Astrocyte (in vitro differentiated cells and primary cell): ENCODE data around the gene SUGP2. TPM values are rescaled to one million over a fixed set of nuclear protein-coding genes. Genes with fewer than 3 reads are reported as not detected.

Experiments used
- DNase-seq: peaks from one replicate; pipeline ENCODE4 v3.0.0-alpha.2; 2010; ENCODE audit warnings: low read depth
- FAIRE-seq: peaks from 2 replicates; lab custom pipeline; 2011; peaks lifted over from hg19 to GRCh38; lab: Jason Lieb, UNC
- H2AFZ ChIP-seq: 2 replicates; pipeline ENCODE4 v1.6.0; 2012; ENCODE audit warnings: low read depth, low read length, inconsistent platforms
- H3K27ac ChIP-seq: 2 replicates; pipeline ENCODE4 v1.5.1; 2011; ENCODE audit warnings: low read depth, low read length, inconsistent platforms
- H3K27me3 ChIP-seq: 2 replicates; pipeline ENCODE4 v1.6.0; 2011; ENCODE audit warnings: low read length, inconsistent platforms; ENCODE audit not compliant: insufficient read depth
- H3K36me3 ChIP-seq: 2 replicates; pipeline ENCODE4 v1.5.1; 2011; ENCODE audit warnings: low read length, inconsistent platforms; ENCODE audit not compliant: insufficient read depth
- H3K4me1 ChIP-seq: 2 replicates; pipeline ENCODE4 v1.5.1; 2011; ENCODE audit warnings: low read length, inconsistent platforms; ENCODE audit not compliant: insufficient read depth
- H3K4me2 ChIP-seq: 2 replicates; pipeline ENCODE4 v1.6.0; 2012; ENCODE audit warnings: low read length, inconsistent platforms
- H3K4me3 ChIP-seq: 2 replicates; pipeline ENCODE4 v1.5.1; 2011; ENCODE audit warnings: low read depth, mild to moderate bottlenecking, low read length, inconsistent platforms; ENCODE audit not compliant: insufficient read depth
- H3K79me2 ChIP-seq: 2 replicates; pipeline ENCODE4 v1.6.0; 2012; ENCODE audit warnings: mild to moderate bottlenecking, low read length, inconsistent platforms; ENCODE audit not compliant: insufficient read depth
- H3K9ac ChIP-seq: 2 replicates; pipeline ENCODE4 v1.6.0; 2012; ENCODE audit warnings: mild to moderate bottlenecking, low read length, inconsistent platforms
- H3K9me3 ChIP-seq: 2 replicates; pipeline ENCODE4 v1.5.1; 2012; ENCODE audit warnings: low read depth, mild to moderate bottlenecking, low read length, inconsistent platforms; ENCODE audit not compliant: insufficient read depth
- H4K20me1 ChIP-seq: 2 replicates; pipeline ENCODE4 v1.6.0; 2012; ENCODE audit warnings: low read length, inconsistent platforms; ENCODE audit not compliant: insufficient read depth
- H3K27ac Mint-ChIP-seq: one replicate; pipeline ENCODE4 v1.8.0; 2021; ENCODE audit warnings: mild to moderate bottlenecking, mixed read lengths; ENCODE audit not compliant: unreplicated experiment
- H3K27me3 Mint-ChIP-seq: one replicate; pipeline ENCODE4 v1.8.0; 2021; ENCODE audit warnings: low read depth, mixed read lengths; ENCODE audit not compliant: unreplicated experiment
- H3K36me3 Mint-ChIP-seq: one replicate; pipeline ENCODE4 v1.8.0; 2021; ENCODE audit warnings: low read depth, mixed read lengths; ENCODE audit not compliant: unreplicated experiment
- H3K4me1 Mint-ChIP-seq: one replicate; pipeline ENCODE4 v1.8.0; 2021; ENCODE audit warnings: low read depth, mixed read lengths; ENCODE audit not compliant: unreplicated experiment
- H3K4me3 Mint-ChIP-seq: one replicate; pipeline ENCODE4 v1.8.0; 2021; ENCODE audit warnings: mild to moderate bottlenecking, moderate library complexity, mixed read lengths; ENCODE audit not compliant: unreplicated experiment
- H3K9me3 Mint-ChIP-seq: one replicate; pipeline ENCODE4 v1.8.0; 2021; ENCODE audit warnings: mild to moderate bottlenecking, mixed read lengths; ENCODE audit not compliant: unreplicated experiment
- CTCF ChIP-seq: IDR thresholded peaks from 2 replicates; pipeline ENCODE4 v1.5.1; 2011; ENCODE audit warnings: low read depth, mild to moderate bottlenecking, inconsistent platforms, low read length, moderate library complexity; ENCODE audit not compliant: insufficient read depth
- EZH2 ChIP-seq: IDR thresholded peaks from 2 replicates; pipeline ENCODE4 v1.6.1; 2012; ENCODE audit warnings: mild to moderate bottlenecking, low read length, inconsistent platforms; ENCODE audit not compliant: insufficient read depth
- total RNA-seq: library from RNA; stranded (reverse); gene quantifications from 2 replicates; pipeline ENCODE4 v1.2.1, GENCODE V29; 2021

SUGP2 gene
- total RNA-seq, 1 donor from 2014 or later: 77.6 TPM

GRCh38 chr19:19071897-19072296 lies 38.6 kb upstream of the SUGP2 start:
- Histone ChIP-seq H4K20me1 (peaks cover 30% of the 10 kb centered on the region), H2AFZ (no peak overlapping the region), H3K4me1 (no peaks in the 10 kb centered on the region), H3K4me3 (no peak overlapping the region), H3K9me3 (no peaks in the 10 kb centered on the region), H3K27ac (no peak overlapping the region), H3K9ac (no peak overlapping the region), H3K36me3 (no peaks in the 10 kb centered on the region), H3K27me3 (no peaks in the 10 kb centered on the region), H3K4me2 (no peak overlapping the region), H3K79me2 (no peaks in the 10 kb centered on the region)
- TF ChIP-seq CTCF (no peak), EZH2 (no peak)
- Mint-ChIP-seq H3K4me1 (no peaks in the 10 kb centered on the region), H3K27ac (no peak overlapping the region), H3K27me3 (no peaks in the 10 kb centered on the region), H3K4me3 (no peak overlapping the region), H3K9me3 (peaks cover 3% of the 10 kb centered on the region), H3K36me3 (peaks cover 5% of the 10 kb centered on the region)
- FAIRE-seq (no peak), DNase-seq (no peak)

DNA sequence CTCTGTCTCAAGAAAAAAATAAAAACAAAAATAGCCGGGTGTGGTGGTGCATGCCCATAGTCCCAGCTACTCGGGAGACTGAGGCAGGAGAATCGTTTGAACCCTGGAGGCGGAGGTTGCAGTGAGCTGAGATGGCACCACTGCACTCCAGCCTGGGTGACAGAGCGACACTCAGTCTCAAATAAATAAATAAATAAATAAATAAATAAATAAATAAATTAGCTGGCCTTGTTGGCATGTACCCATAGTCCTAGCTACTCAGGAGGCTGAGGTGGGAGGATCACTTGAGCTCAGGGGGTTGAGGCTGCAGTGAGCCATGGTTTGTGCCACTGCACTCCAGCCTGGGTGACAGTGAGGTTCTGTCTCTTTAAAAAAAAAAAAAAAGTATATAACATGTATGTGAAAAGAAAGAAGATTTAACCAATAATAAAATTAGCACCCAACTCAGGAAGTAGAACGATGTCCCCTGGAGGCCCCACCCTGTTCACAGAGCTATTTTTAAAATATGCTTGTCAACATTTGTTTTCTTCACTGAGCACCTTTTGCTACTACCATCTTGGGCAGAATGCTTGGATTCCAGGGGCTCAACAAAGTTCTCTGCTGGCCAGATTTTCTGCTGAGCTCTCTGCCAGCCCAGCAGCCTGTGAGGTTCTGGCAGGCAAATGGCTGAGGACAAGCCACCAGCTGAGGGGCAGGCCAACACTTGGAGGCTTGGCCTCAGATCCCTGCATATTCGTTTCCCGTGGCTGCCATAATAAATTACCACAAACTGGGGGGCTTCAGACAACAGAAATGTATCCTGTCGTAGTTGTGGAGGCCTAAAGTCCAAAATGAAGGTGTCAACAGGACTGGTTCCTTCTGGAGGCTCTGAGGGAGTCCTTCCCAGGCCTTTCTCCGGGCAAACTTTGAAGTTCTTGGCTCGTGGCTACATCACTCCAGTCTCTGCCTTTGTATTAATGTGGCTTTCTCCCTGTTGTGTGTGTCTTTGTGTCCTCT lies 35.6 kb upstream of the SUGP2 start:
- H3K4me3 Mint-ChIP-seq: no peak overlapping the region
- peaks cover 6% of the 10 kb centered on the region for H3K4me1 Mint-ChIP-seq
- H3K27ac ChIP-seq: no peak overlapping the region
- H4K20me1 ChIP-seq: peaks cover 28% of the 10 kb centered on the region
- no peak for FAIRE-seq
- H3K79me2 ChIP-seq: no peaks in the 10 kb centered on the region
- H3K27ac Mint-ChIP-seq: no peak overlapping the region
- TF ChIP-seq CTCF: no peak
- TF ChIP-seq EZH2: no peak
- no peak overlapping the region for H3K9ac ChIP-seq
- H3K4me3 ChIP-seq: no peak overlapping the region
- H3K27me3 Mint-ChIP-seq: no peaks in the 10 kb centered on the region
- no peaks in the 10 kb centered on the region for H3K9me3 ChIP-seq
- H3K9me3 Mint-ChIP-seq: peaks cover 3% of the 10 kb centered on the region
- H2AFZ ChIP-seq: no peak overlapping the region
- no peak overlapping the region for H3K4me2 ChIP-seq
- DNase-seq: no peak
- peaks cover 11% of the 10 kb centered on the region for H3K4me1 ChIP-seq
- no peaks in the 10 kb centered on the region for H3K27me3 ChIP-seq
- no peaks in the 10 kb centered on the region for H3K36me3 ChIP-seq
- H3K36me3 Mint-ChIP-seq: peaks cover 4% of the 10 kb centered on the region
